HepG2 (cell line): ENCODE measurements around the gene FOCAD. TPM values are rescaled to one million over a fixed set of nuclear protein-coding genes. Genes with fewer than 3 reads are reported as not detected.

ENCODE experiments used
- ATF7 ChIP-seq, 2 experiments: fragments of 450-650 bp in 1 of 2; sonication (generic) in 1 of 2; formaldehyde crosslinking in 1 of 2; IDR thresholded peaks; 2 replicates each; pipeline versions ENCODE4 v1.4.0 to v1.6.1; 2016 to 2020; ENCODE audit warnings: antibody characterized with exemption in 1 of 2, mild to moderate bottlenecking in 1 of 2, missing genetic modification reagents in 1 of 2
- CREB1 ChIP-seq, 2 experiments: fragments of 450-650 bp in 1 of 2; IDR thresholded peaks; 2 replicates each; pipeline ENCODE4 v1.6.1; 2016 to 2017; ENCODE audit warnings: control low read depth in 1 of 2, mild to moderate bottlenecking in 1 of 2, missing compliant biosample characterization in 1 of 2, missing genetic modification characterization in 1 of 2
- GABPA ChIP-seq, 2 experiments: IDR thresholded peaks; 2 replicates each; pipeline ENCODE4 v1.6.1; 2011 to 2016; ENCODE audit warnings: low read depth in 2 of 2, low read length in 1 of 2, missing biosample characterization in 1 of 2, missing genetic modification characterization in 1 of 2
- MAX ChIP-seq: IDR thresholded peaks from 2 replicates; pipeline ENCODE4 v1.6.1; 2012; ENCODE audit warnings: inconsistent platforms
- NCOA2 ChIP-seq: sonication (generic); formaldehyde crosslinking; IDR thresholded peaks from 2 replicates; pipeline ENCODE4 v1.8.0; 2022; ENCODE audit warnings: inconsistent platforms
- NFE2L2 ChIP-seq: fragments of 150-350 bp; IDR thresholded peaks from 2 replicates; pipeline ENCODE4 v1.6.1; 2014; ENCODE audit warnings: low read length
- PBX2 ChIP-seq: IDR thresholded peaks from 2 replicates; pipeline ENCODE4 v1.6.1; 2016; ENCODE audit warnings: control low read depth
- PRDM10 ChIP-seq: sonication (generic); formaldehyde crosslinking; IDR thresholded peaks from 2 replicates; pipeline ENCODE4 v1.4.0; 2020; ENCODE audit warnings: low read depth, missing genetic modification reagents
- PRDM15 ChIP-seq: sonication (generic); formaldehyde crosslinking; IDR thresholded peaks from 2 replicates; pipeline ENCODE4 v1.4.0; 2020; ENCODE audit warnings: missing genetic modification reagents
- UBTF ChIP-seq: sonication (generic); formaldehyde crosslinking; IDR thresholded peaks from 2 replicates; pipeline ENCODE4 v1.4.0; 2020; ENCODE audit warnings: mild to moderate bottlenecking, missing genetic modification reagents
- ZHX1 ChIP-seq: sonication (generic); formaldehyde crosslinking; IDR thresholded peaks from 2 replicates; pipeline ENCODE4 v1.8.1; 2022; ENCODE audit warnings: low read depth, mild to moderate bottlenecking, missing genetic modification reagents
- ZNF260 ChIP-seq: sonication (generic); formaldehyde crosslinking; IDR thresholded peaks from 2 replicates; pipeline ENCODE4 v1.4.0; 2020; ENCODE audit warnings: missing genetic modification reagents, low read depth, mild to moderate bottlenecking, borderline replicate concordance
- polyA plus RNA-seq, 8 experiments: library from polyadenylated mRNA; depleted of rRNA in 3 of 8; stranded (reverse) in 7 of 8; unstranded in 1 of 8; fragments of >200 nt; fragmentation: Illumina TruSeq in 4 of 8; extraction: Trizol in 4 of 8; gene quantifications; 2 replicates each; pipeline versions ENCODE4 v1.2.1 to v1.2.3, GENCODE V29; 2011 to 2016; ENCODE audit warnings: low read depth in 4 of 8, missing spikeins in 1 of 8, mixed read lengths in 1 of 8; ENCODE audit not compliant: insufficient read depth in 1 of 8
- total RNA-seq, 5 experiments: library from RNA; depleted of rRNA; stranded (reverse); fragments of >200 nt; fragmentation: Illumina TruSeq; extraction: Trizol; gene quantifications; 2 replicates each; pipeline ENCODE4 v1.2.3, GENCODE V29; 2016; ENCODE audit warnings: low read depth in 1 of 5

Gene FOCAD
- total and polyA plus RNA-seq, 2 of the 13 experiments (the other 11 are each of a cell fraction or from before 2014, with no cell fraction given) = 18.0 to 31.1 TPM

GRCh38 chr9:20684035-20684874 is at the start of gene FOCAD (continued):
- TF ChIP-seq CREB1 (IDR thresholded peaks at IDR 0.05) (peak; percentile 27; the same call in 1 of the 2 replicates), CREB1 (CRISPR knock-in tag; IDR thresholded peaks at IDR 0.05) (no peak), PRDM15 (CRISPR knock-in tag) (no peak), PBX2 (no peak), ZHX1 (0 out of 2 replicates have a peak, but pooled peaks have one; percentile 53), ATF7 (IDR thresholded peaks at IDR 0.05) (no peak), ATF7 (CRISPR knock-in tag; IDR thresholded peaks at IDR 0.05) (peak; percentile 54; the same call in 1 of the 2 replicates), ZNF260 (no peak), UBTF (CRISPR knock-in tag) (peak; percentile 99), NCOA2 (CRISPR knock-in tag) (no peak), PRDM10 (CRISPR knock-in tag) (0 out of 2 replicates have a peak, but pooled peaks have one; percentile 43), MAX (peak; percentile 79), GABPA (IDR thresholded peaks at IDR 0.05; ENCODE audit: low read depth, low read length) (no peak), GABPA (CRISPR knock-in tag; IDR thresholded peaks at IDR 0.05; ENCODE audit: low read depth) (no peak), NFE2L2 (no peak)
